Amniotic epithelial cell (primary cell): ENCODE results near the gene UGT1A10.

Source experiments
- DNase-seq: peaks from one replicate; pipeline ENCODE4 v3.0.0-alpha.2; 2010; ENCODE audit warnings: low read depth

UGT1A10 gene

DNA sequence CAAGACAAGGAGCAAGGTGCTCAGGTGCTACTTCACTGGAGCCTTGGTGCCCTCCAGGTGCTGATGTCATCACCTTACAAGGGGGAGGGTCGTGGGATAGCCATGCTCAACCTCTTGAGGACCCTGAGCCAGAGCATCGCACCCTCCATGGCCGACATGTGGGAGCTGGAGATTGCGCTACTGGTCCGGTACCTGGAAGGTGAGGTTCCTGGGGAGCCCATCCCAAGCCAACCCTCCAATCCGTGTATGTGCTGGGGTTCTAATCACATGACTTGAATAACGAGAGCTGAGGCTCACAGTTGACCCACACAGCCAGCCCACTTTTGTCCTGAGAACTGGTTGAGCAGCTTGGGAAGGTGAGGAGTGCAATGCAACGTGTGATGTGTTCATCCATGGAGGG lies 167.7 kb downstream of the UGT1A10 start:
- DNase-seq = no peak

DNA sequence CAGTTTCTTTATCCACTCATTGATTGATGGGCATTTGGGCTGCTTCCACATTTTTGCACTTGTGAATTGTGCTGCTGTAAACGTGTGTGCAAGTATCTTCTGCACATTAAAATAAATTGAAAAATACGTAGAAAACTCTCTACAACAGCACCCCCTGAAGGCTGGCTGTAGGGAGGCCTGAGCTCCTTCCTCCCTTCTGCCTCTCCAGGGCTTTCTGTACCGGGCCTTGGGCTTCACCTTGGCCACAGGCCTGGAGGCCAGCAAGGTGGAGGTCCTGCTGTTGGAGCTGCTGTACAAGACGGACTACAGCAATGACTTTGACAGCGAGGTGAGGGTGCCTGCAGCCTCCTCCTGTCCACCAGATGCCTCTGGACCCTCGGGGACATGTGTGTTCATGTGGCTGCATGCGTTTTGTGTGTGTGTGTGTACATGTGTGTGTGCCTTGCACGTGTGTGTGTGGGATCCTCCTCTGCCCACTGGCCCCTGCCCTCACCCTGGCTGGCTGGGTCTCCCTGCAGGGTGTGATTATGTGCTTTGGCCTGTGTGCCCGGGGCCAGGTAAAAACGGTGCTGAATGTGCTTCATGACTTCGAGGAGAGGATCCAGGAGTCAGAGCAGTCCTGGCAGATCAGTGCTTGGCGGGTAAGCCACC lies 171.1 kb downstream of the UGT1A10 start:
- no peak for DNase-seq

DNA sequence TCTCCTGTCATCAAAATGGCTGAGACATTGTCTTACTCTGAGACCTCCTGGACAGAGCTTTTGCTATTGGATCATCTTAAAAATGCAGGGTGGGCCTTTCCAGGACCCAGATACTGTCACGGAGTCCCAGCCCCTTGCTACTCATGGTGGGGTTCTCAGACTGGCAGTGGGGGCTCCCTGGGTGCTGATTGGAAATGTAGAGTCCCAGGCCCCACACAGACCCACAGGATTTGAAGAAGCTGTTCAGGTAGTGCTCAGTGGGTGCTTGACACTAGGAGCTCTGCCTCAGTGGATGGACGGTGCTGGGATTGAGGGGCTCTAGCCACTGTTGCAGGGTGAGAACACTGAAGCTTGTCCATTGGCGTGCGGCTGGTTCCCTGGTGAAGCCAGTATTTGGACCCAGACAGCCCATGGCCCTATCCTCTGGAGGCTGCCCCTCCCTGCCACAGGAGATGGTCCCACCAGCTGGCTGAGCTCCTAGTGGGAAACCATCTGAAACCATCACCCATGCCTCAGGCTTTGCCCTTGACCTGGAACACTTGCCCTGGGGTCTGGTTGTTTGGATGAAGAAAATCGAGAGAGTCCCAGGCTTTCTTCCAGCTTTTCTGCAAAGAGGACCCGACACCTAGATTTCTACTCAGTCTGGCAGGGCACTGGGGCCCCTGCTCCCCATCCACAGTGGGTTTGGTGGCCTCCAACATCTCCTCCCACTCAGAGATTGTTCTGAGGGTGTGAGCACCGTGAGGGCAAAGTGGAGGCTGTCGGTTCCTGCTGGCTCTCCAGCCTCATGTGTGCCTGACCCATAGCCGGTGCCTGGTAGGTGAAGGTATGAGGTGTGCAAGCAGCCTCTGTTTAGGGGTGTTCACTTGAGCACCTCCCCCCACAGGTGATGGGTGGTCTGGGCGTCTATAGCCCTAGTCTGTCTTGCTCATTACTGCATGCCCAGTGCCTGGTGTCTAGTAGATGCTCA lies 172.0 kb downstream of the UGT1A10 start:
- no peak for DNase-seq

DNA sequence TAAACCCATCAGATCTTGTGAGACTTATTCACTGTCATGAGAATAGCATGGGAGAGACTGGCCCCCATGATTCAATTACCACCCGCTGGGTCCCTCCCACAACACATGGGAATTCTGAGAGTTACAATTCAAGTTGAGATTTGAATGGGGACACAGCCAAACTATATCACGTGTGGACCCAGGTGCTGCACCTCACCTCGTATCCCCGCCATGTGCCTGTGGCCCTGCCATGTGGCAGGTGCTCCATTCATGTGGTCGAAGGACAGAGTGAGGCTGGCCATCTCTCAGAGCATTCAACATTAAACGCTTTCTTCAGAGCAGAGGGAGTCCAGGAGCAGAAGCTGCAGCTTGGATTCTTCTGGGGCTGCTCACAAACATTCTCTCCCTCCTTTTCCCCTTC lies 174.1 kb downstream of the UGT1A10 start:
- DNase-seq = no peak

DNA sequence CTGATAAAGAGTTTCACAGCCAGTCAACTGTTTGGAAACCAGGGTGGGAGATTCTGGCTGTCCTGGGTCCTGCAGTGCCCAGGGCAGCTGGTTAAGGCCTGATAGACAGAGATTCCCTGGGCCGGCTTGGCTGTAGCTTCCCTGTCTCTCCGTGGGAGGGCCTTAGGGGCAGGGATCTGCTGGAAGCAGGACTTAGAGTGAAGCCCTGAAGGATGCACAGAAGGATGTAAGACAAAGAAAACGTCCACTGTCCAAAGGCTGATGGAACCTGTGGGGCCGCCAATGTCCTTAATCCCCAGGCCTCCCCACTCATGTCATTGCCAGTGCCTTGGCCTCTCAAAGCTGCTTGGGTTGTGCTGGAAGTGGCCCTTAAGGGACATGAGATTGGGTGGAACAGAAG lies 174.8 kb downstream of the UGT1A10 start:
- DNase-seq = no peak

DNA sequence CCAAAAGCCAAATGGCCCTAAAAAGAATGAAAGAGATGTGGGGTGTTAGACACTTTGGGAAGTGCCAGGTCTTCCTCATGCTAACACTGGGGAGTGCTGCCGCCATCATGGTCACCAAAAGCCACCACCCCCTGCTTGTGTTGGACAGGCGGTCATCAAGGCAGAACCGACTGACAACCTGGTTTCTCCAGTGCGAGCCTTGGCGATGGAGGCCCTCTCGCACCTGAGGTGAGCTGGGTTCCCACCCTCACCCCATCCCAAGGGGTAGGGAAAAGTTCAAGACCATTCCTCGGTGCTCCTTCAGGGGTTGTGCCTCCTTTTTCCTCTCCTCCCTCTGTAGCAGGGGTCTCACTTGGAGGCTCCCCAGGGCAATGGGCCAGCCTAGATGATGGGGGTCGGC lies 175.5 kb downstream of the UGT1A10 start:
- no peak for DNase-seq

DNA sequence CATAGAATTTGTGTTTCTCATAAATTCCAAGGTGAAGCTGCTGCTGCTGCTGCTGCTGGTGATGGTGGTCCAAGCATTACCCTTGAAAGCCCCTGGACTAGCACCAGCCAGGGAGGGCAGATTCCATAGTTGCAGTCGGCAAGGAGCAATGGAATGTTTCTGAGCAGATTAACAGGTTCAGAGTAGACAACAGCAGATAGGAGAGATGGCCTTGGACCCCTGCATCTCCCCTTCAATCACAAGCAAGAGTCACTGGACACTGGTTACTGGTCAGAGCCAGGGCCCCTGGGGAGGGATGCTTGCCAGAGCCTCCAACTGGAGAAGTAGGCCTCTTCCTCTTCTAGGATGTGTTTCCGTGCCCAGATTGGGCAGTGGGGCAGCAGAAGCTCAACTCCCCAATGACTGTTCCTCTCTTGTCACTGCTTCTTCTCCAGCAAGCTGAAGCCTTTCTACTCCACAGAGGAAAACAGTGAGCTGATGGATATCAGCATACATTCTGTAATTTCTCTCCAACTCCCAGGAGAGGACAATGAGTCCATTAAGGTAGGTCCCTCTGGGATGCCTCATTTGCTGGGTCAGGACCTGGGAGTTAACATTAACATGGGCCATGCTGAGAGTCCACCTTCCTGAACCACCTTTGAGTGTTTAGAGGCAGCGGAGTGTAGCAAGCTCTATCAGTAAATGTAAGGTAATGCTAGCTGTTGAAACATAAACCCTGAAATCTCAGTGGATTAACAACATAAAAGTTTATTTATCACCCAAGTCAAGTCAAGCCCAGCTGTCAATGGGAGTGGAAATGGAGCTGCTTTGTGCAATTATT lies 177.2 kb downstream of the UGT1A10 start:
- DNase-seq = no peak

DNA sequence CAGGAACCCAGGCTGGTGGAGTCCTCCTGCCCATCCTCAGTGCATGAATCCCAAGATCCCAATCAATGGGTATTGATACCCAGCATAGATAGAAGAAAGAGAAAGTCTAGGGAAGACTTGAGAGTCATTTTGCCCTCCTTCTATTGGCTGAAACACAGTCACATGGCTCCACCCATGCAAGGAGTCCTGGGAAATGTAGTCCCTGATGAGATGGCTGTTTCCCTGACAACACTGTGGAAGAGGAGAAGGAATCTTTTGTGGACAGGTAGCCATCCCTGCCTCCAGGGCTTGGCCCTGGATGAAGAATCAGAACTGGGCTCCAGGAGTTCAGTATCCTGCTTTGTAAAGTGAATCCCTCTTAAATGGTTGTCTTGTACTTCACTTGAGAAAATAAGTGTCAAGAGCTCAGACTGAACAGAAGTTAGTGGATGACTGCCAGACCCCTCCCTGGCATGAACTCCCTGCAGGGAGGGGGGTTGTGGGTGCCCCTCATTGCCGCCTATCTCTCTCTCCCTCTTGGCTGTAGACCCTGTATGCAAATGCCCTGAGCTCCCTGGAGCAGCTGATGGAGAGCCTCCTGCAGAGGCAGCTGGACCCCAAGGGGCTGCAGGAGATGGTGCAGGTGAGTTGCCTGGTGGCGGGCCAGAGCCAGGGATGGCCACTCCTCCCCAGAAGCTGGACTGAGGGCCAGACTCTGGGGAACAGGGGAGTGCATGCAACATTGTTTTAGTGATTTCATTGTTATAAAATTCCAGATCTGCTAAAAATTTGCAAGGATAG lies 178.0 kb downstream of the UGT1A10 start:
- DNase-seq = no peak

DNA sequence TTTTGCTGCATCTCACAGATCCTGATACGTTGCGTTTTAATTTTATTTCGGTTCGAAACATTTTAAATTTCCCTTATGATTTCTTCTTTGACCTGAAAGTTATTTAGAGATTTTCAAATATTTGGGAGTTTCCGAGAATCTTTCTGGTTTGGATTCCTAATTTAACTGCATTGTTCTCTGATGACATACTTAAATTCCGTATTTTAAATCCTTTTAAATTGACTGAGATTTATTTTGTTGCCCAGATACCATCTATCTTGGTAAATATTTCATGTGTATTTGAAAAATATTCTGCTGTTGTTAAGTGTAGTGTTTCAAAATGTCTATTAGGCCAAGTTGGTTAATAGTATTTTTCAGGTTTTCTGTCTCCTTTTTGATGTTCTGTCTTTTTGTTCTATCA lies 179.6 kb downstream of the UGT1A10 start:
- DNase-seq = no peak

DNA sequence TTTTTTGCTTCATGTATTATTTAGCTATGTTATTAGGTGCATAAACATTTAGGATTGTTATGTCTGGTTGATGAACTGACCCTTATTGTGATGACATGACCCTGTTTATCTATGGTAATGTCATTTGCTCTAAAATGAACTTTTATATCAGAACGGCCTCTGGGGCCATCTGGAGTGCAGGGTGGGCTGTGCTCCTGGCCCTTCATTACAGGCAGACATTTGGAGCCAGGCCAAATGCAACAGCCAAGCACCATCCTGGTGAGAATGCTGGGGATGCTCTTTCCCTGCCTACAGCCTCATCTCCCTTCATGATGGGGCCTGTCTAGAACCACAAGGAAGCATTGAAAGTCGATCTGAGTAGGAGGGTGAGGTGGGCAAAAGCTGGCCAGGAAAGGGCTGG lies 180.1 kb downstream of the UGT1A10 start:
- DNase-seq = no peak

DNA sequence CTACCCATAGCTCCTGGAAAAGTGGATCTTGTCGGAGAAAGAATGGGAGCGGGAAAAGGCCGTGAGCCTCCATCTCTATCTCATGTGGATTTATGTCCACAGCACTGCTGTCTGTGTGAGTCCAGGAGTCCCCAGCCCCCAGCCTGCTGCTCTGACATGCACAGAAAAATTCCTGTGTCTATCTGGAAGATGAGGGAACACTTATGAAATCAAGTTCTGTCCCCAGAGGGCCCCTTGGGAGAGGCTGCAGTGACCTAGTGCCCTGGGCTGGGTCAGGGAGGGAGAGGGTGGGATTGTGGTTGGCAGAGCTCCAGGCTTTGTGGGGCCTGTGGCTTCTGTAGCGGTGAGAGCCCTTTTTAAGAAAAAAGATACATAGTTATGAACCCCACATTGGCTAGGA lies 180.5 kb downstream of the UGT1A10 start:
- DNase-seq = no peak

DNA sequence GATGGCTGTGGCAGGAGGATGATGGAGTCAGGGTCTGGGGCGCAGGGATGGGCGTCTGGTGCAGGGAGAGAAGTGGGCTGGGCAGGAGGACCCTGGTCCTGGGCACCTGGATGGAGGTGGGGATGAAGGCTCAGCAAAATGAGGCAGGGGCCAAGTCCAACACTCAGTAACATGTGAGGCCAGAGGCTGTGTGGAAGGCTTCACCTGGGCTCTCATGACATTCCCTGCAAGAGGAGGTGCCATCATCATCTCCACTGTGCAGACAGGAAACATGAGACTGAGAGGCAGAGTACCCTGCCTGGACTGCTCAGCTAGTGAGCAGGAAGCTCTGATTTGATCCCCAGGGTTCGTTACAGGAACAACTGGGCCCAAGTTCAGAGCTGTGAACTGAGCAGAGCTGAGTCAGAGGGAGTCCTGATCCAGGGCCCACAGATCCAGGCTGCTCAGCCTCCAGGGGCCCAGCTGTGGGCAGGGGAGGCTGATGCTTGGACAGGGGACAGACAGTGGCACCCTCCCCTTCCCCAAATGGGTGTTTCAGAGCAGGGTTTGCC lies 181.2 kb downstream of the UGT1A10 start:
- DNase-seq = no peak

DNA sequence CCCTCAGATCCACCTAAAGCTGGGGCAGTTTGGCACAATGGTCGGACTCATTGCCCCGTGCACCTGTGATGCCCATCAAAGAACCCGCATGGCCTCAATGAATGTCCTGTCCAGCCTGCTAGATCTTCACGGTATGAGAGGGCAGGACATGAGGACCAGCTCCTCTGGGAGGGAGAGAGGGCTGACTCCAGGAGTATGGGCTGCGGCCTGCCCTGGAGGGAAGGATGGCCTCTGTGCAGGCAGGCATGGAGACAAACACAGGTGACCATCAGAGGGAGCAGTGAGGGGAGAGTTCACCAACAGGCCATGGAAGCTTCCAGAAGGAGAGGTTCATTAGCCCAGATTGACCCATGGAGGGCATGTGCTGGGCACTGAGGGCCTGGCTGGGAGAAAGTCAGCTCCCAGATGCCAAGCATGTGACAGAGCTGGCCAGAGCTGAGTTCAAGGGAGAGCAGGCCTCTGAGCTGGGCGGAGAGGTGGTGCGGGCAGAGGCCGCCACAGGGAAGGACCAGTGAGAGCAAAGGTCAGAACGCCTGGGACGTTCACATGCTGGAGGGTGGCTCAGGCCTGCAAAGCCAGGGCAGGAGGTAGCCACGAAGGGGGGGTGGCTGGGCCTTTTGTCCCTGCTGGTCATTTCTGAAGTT lies 181.9 kb downstream of the UGT1A10 start:
- no peak for DNase-seq

DNA sequence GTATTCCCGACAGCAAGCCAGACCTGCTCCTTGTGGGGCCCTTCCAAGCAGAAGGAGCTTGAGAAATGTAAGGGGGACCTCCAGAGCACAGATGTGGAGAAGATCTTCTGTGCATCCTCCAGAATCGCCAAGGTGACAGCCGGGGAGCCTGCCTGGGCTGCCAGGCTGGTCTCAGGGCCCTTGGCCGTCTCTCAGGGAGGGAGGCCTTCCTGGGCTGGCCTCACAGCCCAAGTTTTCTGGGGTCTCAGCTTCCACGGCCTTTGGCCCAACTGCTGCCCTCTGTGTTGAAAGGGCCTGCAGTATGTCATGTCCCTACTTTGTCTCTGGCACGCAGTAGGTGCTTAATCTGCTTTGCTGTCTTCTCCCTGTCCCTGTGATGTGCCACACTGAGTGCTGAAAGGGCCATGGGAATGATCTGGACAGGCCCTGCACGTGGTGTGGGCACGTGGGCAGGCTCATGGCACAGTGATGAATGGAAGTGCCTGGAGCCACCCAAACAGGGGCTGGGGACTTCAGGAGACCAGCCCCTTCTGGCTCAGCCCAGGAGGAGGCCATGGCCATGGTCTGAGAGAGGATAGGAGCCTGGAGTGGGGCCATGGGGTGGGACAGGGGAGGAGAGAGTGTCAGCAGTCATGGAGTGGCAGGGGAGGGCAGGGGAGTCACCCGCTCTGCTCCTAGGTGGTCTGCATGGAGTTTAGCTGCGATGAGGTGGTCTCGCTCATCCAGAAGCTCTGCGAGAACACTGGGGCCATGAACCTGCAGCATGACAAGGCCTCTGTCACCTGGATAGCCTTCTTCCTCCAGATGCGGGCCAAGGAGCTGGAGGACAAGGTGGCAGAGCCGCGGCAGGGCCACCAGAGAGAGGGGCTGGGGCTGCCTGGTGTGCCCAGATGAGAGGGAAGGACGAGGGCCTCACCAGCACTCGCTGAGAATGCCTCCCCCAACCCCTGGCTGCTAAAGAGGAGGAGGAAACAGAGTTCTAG lies 182.7 kb downstream of the UGT1A10 start:
- no peak for DNase-seq

DNA sequence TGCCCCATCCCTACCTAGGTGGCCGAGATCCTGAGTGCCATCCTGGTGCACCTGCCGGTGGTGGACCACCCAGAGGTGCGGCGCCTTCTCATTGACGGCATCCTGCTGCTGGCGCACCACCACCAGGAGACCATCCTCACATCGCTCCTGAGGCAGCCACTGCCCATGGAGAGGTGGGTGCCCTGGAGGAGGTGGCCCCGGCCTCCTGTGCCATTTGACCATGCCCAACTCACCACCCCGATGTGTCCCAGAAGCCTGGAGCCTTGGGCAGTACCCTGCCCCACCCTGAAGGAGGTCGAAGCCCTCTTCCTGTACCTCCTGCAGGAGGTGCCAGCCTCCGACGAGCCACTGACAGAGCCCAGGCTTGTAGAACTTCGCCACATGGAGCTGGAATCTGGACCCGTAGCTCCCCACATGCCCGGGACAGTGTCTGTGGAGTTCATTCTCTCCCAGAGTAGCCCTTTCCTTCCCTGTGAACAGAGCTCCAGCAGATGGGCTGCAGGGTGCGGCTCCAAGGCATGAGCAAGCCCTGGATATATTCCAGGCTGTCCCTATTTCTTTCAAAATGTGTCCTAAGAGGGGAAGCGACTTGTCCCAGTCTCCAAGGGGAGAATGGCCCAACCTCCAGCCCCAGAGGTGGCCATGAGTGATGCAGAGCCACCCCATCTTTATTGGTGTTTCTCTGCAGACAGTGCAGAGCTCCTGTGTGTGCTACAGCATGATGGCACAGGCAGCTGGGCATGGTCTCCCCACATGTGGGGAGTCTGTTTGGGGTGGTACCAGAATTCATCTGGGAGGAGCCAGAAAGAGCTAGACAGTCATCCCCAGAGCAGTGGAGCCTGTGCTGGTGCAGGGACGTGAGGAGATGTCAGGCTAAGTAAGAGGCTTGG lies 183.9 kb downstream of the UGT1A10 start:
- no peak for DNase-seq

DNA sequence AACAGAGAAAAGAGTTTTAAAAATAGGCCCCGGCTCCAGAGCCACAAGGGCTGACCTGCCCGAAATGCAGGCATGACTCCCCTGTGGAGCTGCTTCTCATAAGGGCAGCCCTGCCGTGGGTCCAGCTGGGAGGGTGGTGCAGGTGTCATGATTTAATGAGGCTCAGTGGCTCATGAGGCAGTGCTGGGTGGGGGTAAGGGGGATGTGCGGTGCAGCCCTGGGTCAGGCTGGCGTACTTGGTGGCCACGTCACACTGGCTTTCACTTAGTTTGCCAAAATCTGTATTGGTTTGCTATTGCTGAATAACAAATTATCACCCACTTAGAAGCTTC lies 184.5 kb downstream of the UGT1A10 start:
- DNase-seq = no peak

DNA sequence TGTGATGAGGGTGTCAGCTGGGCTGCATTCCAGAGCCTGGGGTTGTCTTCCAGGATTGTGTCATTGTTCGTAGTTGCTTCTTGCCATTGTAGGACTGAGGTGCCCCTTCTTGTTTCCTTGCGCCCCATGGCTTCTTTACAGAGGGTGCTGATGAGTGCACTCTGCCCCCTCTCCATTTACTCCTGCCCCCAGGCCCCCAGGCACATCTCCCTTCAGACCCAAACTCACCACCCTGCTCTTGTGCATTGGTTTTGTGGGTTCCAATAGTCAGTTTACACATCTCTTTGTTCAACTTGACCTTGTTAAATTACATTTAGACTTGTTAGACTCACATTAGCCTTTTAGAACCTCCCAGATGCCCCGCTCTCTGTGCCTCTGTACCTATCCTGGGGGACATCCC lies 184.9 kb downstream of the UGT1A10 start:
- DNase-seq = no peak

DNA sequence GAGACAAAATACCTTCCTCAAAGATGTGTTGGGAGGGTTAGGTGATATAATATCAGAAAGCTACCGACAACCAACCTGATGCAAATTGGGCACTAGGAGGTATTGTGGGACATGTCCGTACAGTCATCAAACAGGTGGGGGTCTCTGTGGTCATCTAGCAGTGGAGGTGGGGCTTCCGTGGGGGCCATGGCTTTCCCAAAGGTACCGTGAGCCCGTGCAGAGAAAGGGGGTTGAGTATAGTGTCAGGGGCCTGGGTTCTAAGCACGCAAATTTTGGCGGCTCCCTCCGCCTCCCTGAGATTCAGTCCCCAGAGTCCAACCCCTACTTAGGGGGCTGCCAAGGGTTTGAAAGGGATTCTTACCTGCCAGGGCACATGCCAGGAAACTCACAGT lies 185.5 kb downstream of the UGT1A10 start:
- DNase-seq = no peak
